GM21737 (cell line): ENCODE data around the gene NKPD1.

Experiments
- ATAC-seq: cut with Tn5 transposase; IDR thresholded peaks from one replicate; pipeline ENCODE4 v1.9.1; 2021; ENCODE audit warnings: mild to moderate bottlenecking, moderate library complexity; ENCODE audit not compliant: unreplicated experiment

The NKPD1 gene

GRCh38 chr19:45156011-45156630, 4.7 kb downstream of the NKPD1 start:
- no peak for ATAC-seq

- no peak for ATAC-seq
Observed at GRCh38 chr19:45154064-45154827, 6.5 kb downstream of the NKPD1 start.

GRCh38 chr19:45153339-45154063, 7.3 kb downstream of the NKPD1 start:
- ATAC-seq = no peak

- ATAC-seq = no peak
Observed at GRCh38 chr19:45152504-45153338, 8.1 kb downstream of the NKPD1 start.

GRCh38 chr19:45151821-45152503, 8.8 kb downstream of the NKPD1 start:
- ATAC-seq = no peak

GRCh38 chr19:45151320-45151719, 9.5 kb downstream of the NKPD1 start:
- no peak for ATAC-seq

GRCh38 chr19:45150751-45151281, 10.0 kb downstream of the NKPD1 start:
- ATAC-seq = no peak

- no peak for ATAC-seq
Observed at GRCh38 chr19:45150180-45150579, 10.6 kb downstream of the NKPD1 start.

GRCh38 chr19:45149129-45149528, 11.7 kb downstream of the NKPD1 start:
- no peak for ATAC-seq

GRCh38 chr19:45147835-45148676, 12.7 kb downstream of the NKPD1 start:
- ATAC-seq = no peak

GRCh38 chr19:45146741-45147205, 14.0 kb downstream of the NKPD1 start:
- no peak for ATAC-seq

GRCh38 chr19:45146251-45146650, 14.5 kb downstream of the NKPD1 start:
- ATAC-seq = no peak

GRCh38 chr19:45145270-45146189, 15.3 kb downstream of the NKPD1 start:
- ATAC-seq = no peak

- no peak for ATAC-seq
Observed at GRCh38 chr19:45144431-45145269, 16.1 kb downstream of the NKPD1 start.

GRCh38 chr19:45142726-45143110, 18.1 kb downstream of the NKPD1 start:
- no peak for ATAC-seq

- no peak for ATAC-seq
Observed at GRCh38 chr19:45142016-45142725, 18.6 kb downstream of the NKPD1 start.
